IPS-20b (cell line): ENCODE measurements around the gene TSPAN18.

Source experiments
- H3K27ac ChIP-seq: one replicate; pipeline ENCODE4 v1.5.1; 2013; ENCODE audit warnings: low read length
- H3K27me3 ChIP-seq: 2 replicates; pipeline ENCODE4 v1.6.1; 2013; ENCODE audit warnings: mild to moderate bottlenecking, low read length, inconsistent platforms; ENCODE audit not compliant: insufficient read depth
- H3K36me3 ChIP-seq: 2 replicates; pipeline ENCODE4 v1.6.1; 2013; ENCODE audit warnings: low read depth, mild to moderate bottlenecking, inconsistent platforms, low read length, moderate library complexity; ENCODE audit not compliant: insufficient read depth
- H3K4me1 ChIP-seq: 2 replicates; pipeline ENCODE4 v1.6.1; 2013; ENCODE audit warnings: mild to moderate bottlenecking, control low read depth, inconsistent platforms, low read length, moderate library complexity; ENCODE audit not compliant: insufficient read depth
- H3K4me3 ChIP-seq: 2 replicates; pipeline ENCODE4 v1.5.1; 2013; ENCODE audit warnings: mild to moderate bottlenecking, low read length, inconsistent platforms
- H3K9ac ChIP-seq: 2 replicates; pipeline ENCODE4 v1.6.1; 2013; ENCODE audit warnings: low read depth, mild to moderate bottlenecking, inconsistent platforms, low read length, moderate library complexity
- H3K9me3 ChIP-seq: 2 replicates; pipeline ENCODE4 v1.6.1; 2013; ENCODE audit warnings: mild to moderate bottlenecking, low read depth, low read length, inconsistent platforms; ENCODE audit not compliant: insufficient read depth

TSPAN18 gene

DNA sequence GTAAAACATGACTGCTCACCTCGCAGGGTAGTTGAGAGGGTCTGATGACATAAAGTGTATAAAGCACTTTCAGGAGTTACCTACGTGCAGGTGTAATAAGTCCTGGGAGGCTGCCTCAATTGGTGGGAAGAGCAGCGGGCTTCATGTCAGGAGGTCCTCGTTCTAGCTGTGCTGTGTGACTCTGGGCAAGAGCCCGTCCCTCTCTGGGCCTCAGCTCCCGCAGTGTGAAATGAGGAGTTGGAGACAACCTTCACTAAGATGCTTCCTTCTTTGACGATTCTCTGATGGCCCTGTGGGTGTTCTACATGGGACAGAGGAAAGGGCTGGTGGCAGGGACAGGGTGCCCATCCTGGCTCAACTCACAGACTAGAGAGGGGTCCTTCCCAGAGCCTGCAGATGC is 166.1 kb downstream of the TSPAN18 start:
- H3K9ac ChIP-seq, result no peak overlapping the region
- no peak overlapping the region for H3K27ac ChIP-seq
- H3K4me3 ChIP-seq, result no peak overlapping the region
- H3K27me3 ChIP-seq, result peaks cover 6% of the 10 kb centered on the region; the same call in 1 of the 2 replicates
- H3K4me1 ChIP-seq, result peaks cover 13% of the 10 kb centered on the region
- no peaks in the 10 kb centered on the region for H3K36me3 ChIP-seq
- no peaks in the 10 kb centered on the region for H3K9me3 ChIP-seq

DNA sequence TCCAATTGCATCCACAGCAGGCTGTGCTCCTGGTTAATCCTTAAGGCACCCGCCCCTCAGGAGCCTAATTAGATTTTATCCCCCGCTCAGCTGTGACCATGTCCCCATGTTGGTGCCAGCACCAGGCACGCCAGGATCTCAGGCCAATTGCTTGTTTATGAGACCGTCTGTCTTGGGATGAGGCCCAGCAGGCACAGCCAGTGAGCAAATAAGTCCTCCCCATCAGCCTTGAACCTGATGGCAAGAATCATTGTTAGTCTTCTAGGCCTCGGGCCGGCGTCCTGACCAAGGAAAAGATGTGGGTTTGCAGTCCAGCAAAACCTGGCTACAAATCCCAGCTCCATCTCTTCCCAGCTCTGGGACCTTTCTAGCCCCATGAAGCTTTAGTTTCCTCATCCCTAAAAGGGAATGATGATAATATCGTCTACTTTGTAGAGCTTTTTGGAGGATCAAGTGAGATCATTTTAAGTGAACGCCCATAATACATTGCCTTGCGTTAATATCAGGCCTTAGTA is 166.6 kb downstream of the TSPAN18 start:
- Histone ChIP-seq H3K36me3 (no peaks in the 10 kb centered on the region), H3K9ac (no peak overlapping the region), H3K9me3 (peaks cover 2% of the 10 kb centered on the region; the same call in 1 of the 2 replicates), H3K27ac (no peak overlapping the region), H3K4me1 (peaks cover 10% of the 10 kb centered on the region), H3K27me3 (peaks cover 6% of the 10 kb centered on the region; the same call in 1 of the 2 replicates), H3K4me3 (no peak overlapping the region)

DNA sequence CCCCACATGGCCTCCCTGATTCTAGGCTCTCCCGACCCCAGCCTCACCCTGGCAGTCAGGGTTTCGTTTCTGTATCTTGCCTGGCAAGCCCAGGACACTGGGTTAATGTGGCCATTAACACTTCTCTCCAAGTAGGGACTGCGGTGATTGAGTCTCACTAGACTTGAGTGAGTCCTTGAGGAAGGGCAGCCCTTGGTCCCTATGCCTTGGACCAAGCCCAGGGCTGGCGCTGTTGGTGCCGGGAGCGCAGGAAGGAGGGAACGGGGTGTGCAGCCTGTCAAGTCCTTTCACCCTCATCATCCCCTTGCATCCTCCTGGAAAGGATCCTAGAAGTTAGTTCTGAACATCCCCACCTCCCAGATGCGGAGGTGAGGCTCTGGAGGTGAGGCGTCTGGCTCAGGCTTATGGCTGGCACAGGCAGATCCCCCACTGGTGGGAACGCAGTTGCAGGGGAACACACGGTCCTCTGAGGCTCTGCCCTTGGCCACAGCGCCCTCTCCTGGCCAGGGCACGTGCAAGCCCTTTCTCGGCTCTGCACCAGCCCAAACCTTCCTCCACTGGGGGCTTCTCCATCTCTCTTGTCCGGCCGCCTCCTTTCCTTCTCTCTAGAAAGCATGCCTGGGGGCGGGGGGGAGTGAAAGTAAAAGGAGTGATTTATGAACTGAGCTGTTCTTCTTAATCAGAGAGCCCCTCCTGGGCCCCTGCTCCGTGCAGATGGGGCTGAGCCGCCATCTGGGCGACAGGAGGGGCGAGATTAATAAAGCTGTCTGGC is 167.3 kb downstream of the TSPAN18 start:
- no peaks in the 10 kb centered on the region for H3K36me3 ChIP-seq
- H3K9ac ChIP-seq, result no peak overlapping the region
- H3K9me3 ChIP-seq, result peaks cover 8% of the 10 kb centered on the region; the same call in 1 of the 2 replicates
- H3K4me1 ChIP-seq, result peaks cover 10% of the 10 kb centered on the region
- peaks cover 6% of the 10 kb centered on the region; the same call in 1 of the 2 replicates for H3K27me3 ChIP-seq
- no peak overlapping the region for H3K4me3 ChIP-seq
- H3K27ac ChIP-seq, result no peak overlapping the region

DNA sequence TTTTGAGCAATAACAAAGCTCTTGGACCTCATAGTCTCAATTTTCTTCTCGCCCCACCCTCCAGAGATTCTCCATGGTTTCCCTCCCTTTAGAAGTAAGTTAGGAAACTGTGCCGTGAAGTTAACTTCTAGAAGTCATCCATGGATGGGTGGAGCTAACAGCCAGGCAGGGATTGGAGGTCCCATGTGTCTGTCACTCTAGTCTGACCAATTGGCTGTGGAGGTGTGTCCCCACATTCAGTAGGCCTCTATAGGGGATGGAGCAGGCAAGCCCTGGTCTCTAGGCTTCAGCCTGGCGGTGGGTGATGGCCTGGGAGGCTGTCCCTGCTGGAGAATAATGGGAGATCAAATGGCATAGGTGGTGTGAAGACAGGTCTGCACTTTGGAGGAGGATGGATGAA is 173.2 kb downstream of the TSPAN18 start:
- no peaks in the 10 kb centered on the region for H3K36me3 ChIP-seq
- no peak overlapping the region for H3K27ac ChIP-seq
- peaks cover 8% of the 10 kb centered on the region; the same call in 1 of the 2 replicates for H3K9me3 ChIP-seq
- no peak overlapping the region for H3K9ac ChIP-seq
- no peaks in the 10 kb centered on the region for H3K27me3 ChIP-seq
- H3K4me1 ChIP-seq, result no peaks in the 10 kb centered on the region
- H3K4me3 ChIP-seq, result no peak overlapping the region

DNA sequence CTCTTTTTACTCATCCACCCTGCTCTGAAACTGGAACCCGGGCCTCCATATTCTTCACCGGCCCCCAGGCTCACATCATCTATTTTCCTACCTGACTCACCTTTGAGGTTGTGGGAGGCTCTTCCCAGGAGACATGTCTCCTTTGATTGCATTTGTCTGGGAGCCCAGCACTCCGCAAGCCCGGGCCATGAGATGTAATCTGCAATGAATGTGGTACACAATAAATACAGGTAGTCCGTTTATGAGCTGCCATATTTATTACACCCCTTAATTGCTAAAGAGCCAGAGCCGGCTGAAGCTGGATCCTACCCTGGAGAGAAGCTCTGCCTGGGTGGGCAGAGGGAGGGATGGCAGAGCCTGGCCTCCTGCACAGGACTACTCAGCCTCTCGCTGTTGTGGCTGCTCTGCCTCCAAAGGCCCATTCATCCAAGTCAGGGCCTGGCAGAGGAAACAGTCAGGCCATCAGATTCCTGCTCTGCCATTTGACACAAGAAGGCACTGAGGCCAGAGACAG is 174.4 kb downstream of the TSPAN18 start:
- no peak overlapping the region for H3K9ac ChIP-seq
- peaks cover 8% of the 10 kb centered on the region; the same call in 1 of the 2 replicates for H3K9me3 ChIP-seq

DNA sequence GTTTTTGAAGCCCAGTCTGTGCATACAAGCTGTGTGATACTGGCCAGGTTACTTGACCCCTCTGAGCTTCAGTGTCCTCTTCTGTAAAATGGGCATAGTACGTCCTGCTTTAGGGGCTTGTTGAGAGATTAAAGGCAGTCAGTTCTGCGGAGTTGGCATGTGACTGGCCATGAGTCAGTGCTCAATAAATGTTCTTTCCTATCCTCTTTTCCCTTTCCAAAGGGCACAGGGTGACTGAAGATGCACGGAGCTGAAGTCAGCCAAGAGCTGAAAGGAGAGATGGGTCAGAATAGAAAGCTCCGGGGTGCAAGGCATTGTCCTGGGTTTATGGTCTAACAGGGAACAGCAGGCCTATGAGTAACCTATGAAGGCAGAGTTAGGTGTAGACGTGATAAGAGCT is 175.0 kb downstream of the TSPAN18 start:
- Histone ChIP-seq H3K27ac (no peak overlapping the region), H3K9ac (no peak overlapping the region)

More for the DNA sequence above, 174.4 kb downstream of the TSPAN18 start:
- Histone ChIP-seq H3K36me3 (no peaks in the 10 kb centered on the region), H3K27ac (no peak overlapping the region), H3K27me3 (no peaks in the 10 kb centered on the region), H3K4me1 (peaks cover 5% of the 10 kb centered on the region; the same call in 1 of the 2 replicates), H3K4me3 (no peak overlapping the region)

DNA sequence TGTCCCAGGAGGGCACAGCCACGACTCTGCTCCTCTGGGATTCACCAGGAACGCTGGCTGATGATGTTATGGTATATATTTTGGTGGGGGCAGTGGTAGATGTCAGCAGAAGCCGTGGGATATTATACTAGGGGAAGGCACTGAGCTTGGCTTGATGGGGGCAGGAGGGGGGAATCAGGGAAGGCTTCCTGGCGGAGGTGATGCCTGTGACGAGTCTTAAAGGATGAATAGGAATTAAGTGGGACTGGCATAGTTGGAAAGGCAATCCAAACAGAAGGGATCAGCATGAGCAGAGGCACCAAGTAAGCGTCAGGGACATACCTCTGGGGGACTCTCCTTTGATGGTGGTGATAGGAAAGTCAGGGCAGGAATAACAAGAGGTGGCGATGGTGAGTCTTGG is 176.3 kb downstream of the TSPAN18 start:
- Histone ChIP-seq H3K36me3 (no peaks in the 10 kb centered on the region), H3K4me3 (no peak overlapping the region), H3K27ac (no peak overlapping the region), H3K4me1 (peaks cover 5% of the 10 kb centered on the region; the same call in 1 of the 2 replicates), H3K27me3 (no peaks in the 10 kb centered on the region), H3K9me3 (peaks cover 8% of the 10 kb centered on the region; the same call in 1 of the 2 replicates), H3K9ac (no peak overlapping the region)

More for the DNA sequence above, 175.0 kb downstream of the TSPAN18 start:
- Histone ChIP-seq H3K4me3 (no peak overlapping the region), H3K4me1 (peaks cover 5% of the 10 kb centered on the region; the same call in 1 of the 2 replicates), H3K27me3 (no peaks in the 10 kb centered on the region), H3K36me3 (no peaks in the 10 kb centered on the region), H3K9me3 (peaks cover 8% of the 10 kb centered on the region; the same call in 1 of the 2 replicates)

DNA sequence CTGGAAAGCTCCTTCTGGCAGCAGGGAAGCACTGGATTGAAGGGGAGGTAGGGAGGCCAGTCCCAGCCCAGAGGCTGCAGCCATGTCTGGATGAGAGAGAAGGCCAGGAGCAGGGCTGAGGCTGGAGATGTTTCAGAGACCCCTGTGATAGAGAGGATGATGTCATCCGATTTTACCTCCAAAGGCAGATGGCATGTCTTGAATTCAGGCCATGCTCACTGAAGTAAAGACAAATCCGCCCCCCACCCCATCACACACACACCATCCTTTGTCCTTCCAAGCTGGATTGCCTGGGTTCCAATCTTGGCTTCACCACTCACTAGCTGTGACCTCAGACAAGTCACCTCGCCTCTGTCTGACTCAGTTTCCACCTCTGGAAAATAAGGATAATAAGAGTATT is 176.8 kb downstream of the TSPAN18 start:
- no peaks in the 10 kb centered on the region for H3K36me3 ChIP-seq
- no peaks in the 10 kb centered on the region for H3K27me3 ChIP-seq
- H3K4me1 ChIP-seq, result peaks cover 5% of the 10 kb centered on the region; the same call in 1 of the 2 replicates
- H3K27ac ChIP-seq, result no peak overlapping the region
- H3K9ac ChIP-seq, result no peak overlapping the region
- peaks cover 5% of the 10 kb centered on the region; the same call in 1 of the 2 replicates for H3K9me3 ChIP-seq
- H3K4me3 ChIP-seq, result no peak overlapping the region

DNA sequence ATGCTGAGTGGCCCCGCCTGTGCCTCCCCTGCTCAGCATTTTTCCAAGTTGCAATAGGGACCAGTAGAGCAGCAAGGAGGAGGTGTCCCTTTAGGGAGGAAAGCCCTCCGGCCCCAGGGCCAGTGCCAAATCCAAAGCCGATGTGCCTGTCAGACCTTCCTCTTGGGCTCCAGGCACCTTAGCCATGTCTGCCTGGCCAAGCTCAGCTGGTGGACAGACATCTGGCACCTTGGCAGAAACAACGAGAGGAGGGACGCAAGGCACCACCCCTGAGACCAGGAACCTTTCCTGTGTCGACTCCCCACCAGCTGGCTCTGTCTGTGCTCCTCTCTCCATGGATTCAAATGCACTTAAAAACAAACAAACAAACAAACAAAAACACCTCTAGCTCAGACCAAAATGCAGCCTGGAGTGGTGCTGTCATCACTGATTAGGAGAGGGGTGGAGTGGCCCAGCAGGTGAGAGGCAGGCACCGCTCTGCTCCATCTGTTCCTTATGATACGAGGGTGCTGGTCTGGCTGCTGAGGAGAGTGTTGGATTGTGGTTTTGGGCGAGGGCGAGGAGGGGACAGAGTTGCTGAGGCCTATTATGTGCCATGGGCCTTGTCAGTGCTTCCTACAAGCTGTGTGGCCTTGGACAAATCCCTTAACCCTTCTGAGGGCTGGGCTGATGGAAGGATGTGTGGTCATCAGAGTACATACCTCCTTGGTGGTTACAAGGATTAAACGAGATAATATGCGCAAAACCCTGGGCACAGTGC is 177.7 kb downstream of the TSPAN18 start:
- no peak overlapping the region for H3K27ac ChIP-seq
- H3K27me3 ChIP-seq, result no peaks in the 10 kb centered on the region
- no peak overlapping the region for H3K9ac ChIP-seq
- H3K9me3 ChIP-seq, result no peaks in the 10 kb centered on the region
- H3K36me3 ChIP-seq, result no peaks in the 10 kb centered on the region
- H3K4me1 ChIP-seq, result peaks cover 5% of the 10 kb centered on the region; the same call in 1 of the 2 replicates
- no peak overlapping the region for H3K4me3 ChIP-seq

DNA sequence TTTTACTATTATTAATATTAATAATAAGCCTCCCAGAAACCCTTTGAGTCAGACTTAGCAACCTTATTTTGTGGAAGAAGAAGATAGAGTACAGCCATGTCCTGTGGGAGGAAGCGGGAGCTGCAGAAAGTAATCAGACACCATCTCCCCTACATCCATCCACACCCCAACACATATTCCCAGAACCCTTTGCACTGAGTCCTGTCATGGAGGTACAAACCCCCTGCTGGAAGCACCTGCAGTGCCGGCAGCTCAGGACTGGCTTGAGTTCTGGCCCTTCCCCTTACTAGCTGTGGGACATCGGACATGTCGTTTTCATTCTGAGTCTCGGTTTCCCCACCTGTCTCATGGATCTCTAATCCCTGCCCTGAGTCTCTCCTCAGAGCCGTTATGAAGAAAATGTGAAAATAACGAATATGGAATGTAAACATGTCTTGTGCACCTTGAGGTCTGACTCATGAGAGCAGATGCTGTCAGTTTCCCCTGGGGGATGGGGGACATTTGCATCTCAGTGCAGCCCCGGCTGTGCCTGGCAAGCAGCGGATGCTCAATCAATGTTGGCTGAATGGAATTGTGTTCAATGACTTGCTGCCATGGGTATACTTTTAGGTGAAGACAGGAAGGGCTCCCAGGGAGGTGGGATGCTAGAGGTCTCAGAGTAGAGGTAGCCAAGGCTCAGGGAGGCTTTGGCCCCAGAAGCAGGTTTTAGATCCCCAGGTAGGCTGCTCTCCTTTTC is 178.5 kb downstream of the TSPAN18 start:
- Histone ChIP-seq H3K4me1 (peaks cover 5% of the 10 kb centered on the region; the same call in 1 of the 2 replicates), H3K27ac (no peak overlapping the region), H3K9ac (no peak overlapping the region), H3K9me3 (no peaks in the 10 kb centered on the region), H3K36me3 (no peaks in the 10 kb centered on the region), H3K27me3 (no peaks in the 10 kb centered on the region), H3K4me3 (no peak overlapping the region)

DNA sequence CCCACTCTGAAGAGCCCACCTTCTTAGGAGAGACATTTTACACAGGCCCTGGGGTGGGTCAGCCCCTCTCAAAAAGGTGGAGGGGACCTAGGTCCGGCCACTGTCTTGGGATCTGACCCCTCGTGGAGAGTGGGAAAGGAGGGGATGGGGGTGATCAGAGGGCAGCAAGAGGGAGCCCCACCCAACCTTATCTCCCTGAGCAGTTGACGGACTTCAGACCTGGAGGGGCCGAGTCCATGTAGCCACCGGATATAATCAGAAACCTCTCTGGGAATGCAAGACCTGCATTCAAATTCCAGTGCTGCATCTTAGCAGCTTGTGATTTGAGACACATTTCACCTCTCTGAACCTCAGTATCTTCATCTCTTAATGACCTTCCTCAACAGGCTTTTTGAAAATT is 179.9 kb downstream of the TSPAN18 start:
- H3K27me3 ChIP-seq, result no peaks in the 10 kb centered on the region
- no peak overlapping the region for H3K9ac ChIP-seq
- no peaks in the 10 kb centered on the region for H3K36me3 ChIP-seq
- no peaks in the 10 kb centered on the region for H3K9me3 ChIP-seq
- no peak overlapping the region for H3K27ac ChIP-seq
- H3K4me3 ChIP-seq, result no peak overlapping the region
- peaks cover 8% of the 10 kb centered on the region; the same call in 1 of the 2 replicates for H3K4me1 ChIP-seq
